GM06990 (cell line): ENCODE data around the gene CCDC12.

Experiments used
- DNase-seq: peaks from one replicate; pipeline ENCODE4 v3.0.0-alpha.2; 2011; ENCODE audit not compliant: insufficient read length; ENCODE audit errors: extremely low read depth
- H3K27me3 ChIP-seq: replicated peaks from 2 replicates; pipeline ENCODE4 v1.6.0; 2011; ENCODE audit warnings: low read length; ENCODE audit not compliant: control insufficient read depth, insufficient read depth
- H3K36me3 ChIP-seq: 2 replicates; pipeline ENCODE4 v1.5.1; 2011; ENCODE audit warnings: low read length; ENCODE audit not compliant: control insufficient read depth, insufficient read depth
- H3K4me3 ChIP-seq: replicated peaks from 2 replicates; pipeline ENCODE4 v1.5.1; 2011; ENCODE audit warnings: low read depth, mild to moderate bottlenecking, control low read depth, low read length
- CTCF ChIP-seq: IDR thresholded peaks from 2 replicates; pipeline ENCODE4 v1.5.1; 2011; ENCODE audit warnings: low read length, control low read depth, mild to moderate bottlenecking, inconsistent platforms; ENCODE audit not compliant: insufficient read depth, poor library complexity, severe bottlenecking

The CCDC12 gene

GRCh38 chr3:46934498-46935167 is 41.9 kb downstream of the CCDC12 start:
- H3K4me3 ChIP-seq: no peak overlapping the region
- DNase-seq: no peak
- peaks cover 21% of the 10 kb centered on the region for H3K36me3 ChIP-seq
- H3K27me3 ChIP-seq: no peaks in the 10 kb centered on the region
- TF ChIP-seq CTCF: no peak

GRCh38 chr3:46934072-46934471 is 42.5 kb downstream of the CCDC12 start:
- Histone ChIP-seq H3K4me3 (no peak overlapping the region), H3K27me3 (no peaks in the 10 kb centered on the region), H3K36me3 (peaks cover 21% of the 10 kb centered on the region)
- no peak for DNase-seq
- no peak for TF ChIP-seq CTCF

GRCh38 chr3:46933261-46933660 is 43.3 kb downstream of the CCDC12 start:
- peaks cover 20% of the 10 kb centered on the region for H3K36me3 ChIP-seq
- no peak overlapping the region for H3K4me3 ChIP-seq
- no peak for DNase-seq
- TF ChIP-seq CTCF: no peak
- no peaks in the 10 kb centered on the region for H3K27me3 ChIP-seq

- TF ChIP-seq CTCF: peak; percentile 33
- DNase-seq: no peak
- no peak overlapping the region for H3K4me3 ChIP-seq
- H3K36me3 ChIP-seq: peaks cover 20% of the 10 kb centered on the region
- no peaks in the 10 kb centered on the region for H3K27me3 ChIP-seq
These were observed 43.9 kb downstream of the CCDC12 start for GRCh38 chr3:46932455-46933225.

GRCh38 chr3:46931631-46932331 is 44.8 kb downstream of the CCDC12 start:
- no peak for DNase-seq
- Histone ChIP-seq H3K36me3 (peaks cover 13% of the 10 kb centered on the region), H3K4me3 (no peak overlapping the region), H3K27me3 (no peaks in the 10 kb centered on the region)
- TF ChIP-seq CTCF: no peak
